GM23248 (cell line): Measurements from ENCODE around the gene KNDC1.

Experiments used
- EZH2 ChIP-seq: fragments of 200-600 bp; sonication (generic); IDR thresholded peaks from 2 replicates; pipeline ENCODE4 v1.6.1; 2018; ENCODE audit warnings: antibody characterized with exemption, mild to moderate bottlenecking; ENCODE audit not compliant: insufficient read depth, poor library complexity, severe bottlenecking
- EZH2phosphoT487 ChIP-seq: fragments of 200-600 bp; sonication (generic); IDR thresholded peaks from 2 replicates; pipeline ENCODE4 v1.6.1; 2018; ENCODE audit warnings: antibody characterized with exemption, moderate library complexity, mild to moderate bottlenecking, low read depth; ENCODE audit not compliant: insufficient read depth

DNA sequence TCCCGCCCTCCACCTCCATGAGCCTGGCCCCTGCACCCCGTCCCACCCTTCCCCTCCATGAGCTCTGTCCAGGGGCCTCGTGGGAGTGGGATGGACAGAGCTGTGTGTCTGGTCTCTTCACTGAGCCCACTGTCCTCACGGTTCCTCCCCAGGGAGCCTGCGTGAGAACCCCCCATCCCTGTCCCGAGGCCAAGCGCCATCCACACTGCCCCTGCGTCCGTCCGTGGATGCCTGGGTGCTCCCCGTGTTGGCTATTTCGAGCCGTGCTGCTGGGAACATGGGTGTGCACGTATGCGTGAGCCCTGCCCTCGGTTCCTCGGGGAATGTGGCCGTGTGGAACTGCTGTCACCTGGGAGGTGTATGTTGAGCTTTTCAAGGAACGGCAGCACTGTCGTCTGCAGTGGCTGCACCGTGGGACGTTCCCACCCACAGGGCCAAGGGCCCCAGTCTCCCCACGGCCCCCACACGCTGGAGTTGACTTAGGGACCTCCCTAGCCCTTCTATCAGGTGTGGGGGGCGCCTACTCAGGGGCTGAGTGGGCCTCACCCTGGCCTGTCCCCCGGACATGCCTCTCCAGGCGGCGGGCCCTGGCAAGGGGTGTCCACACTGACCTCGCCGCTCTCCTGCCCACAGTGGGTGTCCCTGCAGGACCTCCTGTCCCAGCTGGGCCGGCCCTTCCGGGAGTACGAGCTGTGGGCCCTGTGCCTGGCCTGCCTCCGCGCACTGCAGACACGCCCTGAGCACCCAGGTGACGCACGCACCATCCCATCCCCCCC, 28.1 kb downstream of the KNDC1 start:
- TF ChIP-seq EZH2 (no peak), EZH2phosphoT487 (no peak)
